DMS153 treated with DMSO at 0.1 percent for 48 hours (cell line): ENCODE results near the gene ELN.

Source experiments
- DNase-seq: peaks from one replicate; lab custom pipeline; 2025; ENCODE audit not compliant: unreplicated experiment; lab: John Stamatoyannopoulos, UW

Gene ELN

DNA sequence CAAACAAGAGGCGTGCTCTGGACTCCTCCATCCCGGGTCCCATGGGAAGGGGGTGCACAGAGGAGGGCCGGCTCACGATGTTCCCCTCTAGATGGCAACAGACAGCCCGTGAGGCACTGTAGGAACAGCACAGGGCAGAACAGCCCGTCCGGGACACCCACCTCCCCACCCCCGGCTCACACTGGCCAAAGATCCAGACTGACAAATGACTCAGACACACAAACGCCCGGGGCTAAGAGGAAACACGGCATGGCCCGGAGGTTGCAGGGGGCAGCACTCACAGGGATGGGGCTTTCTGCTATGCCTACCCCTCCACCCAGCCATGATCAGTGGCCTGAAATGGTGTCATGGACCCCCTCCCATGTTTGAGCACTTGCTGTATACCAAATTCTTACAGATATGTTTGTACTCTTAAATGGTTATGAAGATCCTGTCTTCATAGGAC is 4.9 kb upstream of the ELN start:
- DNase-seq, result no peak

DNA sequence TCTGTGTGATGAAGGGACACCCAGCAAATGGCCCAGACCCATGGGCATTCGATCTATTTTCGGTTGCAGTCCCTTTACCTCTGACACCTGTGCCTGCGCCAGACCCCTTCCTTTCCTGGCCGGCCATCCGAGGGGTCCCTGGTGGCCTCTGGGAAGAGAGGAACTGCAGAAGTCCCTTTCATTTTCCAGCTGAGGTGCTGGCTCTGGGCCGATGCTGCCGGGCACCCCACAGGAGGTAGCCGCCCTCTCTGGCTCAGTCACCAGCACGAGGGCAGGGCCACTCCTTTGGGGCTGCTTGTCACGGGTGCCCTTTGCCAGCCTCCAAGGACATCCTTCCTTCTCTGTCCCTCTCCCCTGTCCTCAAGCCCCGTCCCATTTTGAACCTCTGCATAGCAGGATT is 4.2 kb upstream of the ELN start:
- no peak for DNase-seq

DNA sequence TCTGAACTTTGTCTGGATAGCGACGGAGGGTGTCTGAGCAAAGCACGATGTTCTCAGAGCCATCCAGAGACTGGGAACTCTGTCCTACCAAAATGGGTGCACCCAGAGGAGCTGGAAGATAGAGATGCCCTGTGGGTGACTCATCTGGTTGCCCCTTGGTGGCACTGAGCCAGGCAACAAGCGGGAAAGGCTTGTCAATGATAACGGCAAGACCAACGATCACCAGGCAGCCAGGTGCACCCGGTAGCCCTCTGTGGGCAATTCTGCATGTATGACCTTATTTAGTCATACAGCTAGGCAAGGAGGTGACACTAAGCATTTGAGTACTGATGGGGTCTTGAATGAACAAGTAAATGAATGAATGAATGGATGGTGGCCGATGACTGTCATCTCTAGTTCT is 2.8 kb upstream of the ELN start:
- no peak for DNase-seq

DNA sequence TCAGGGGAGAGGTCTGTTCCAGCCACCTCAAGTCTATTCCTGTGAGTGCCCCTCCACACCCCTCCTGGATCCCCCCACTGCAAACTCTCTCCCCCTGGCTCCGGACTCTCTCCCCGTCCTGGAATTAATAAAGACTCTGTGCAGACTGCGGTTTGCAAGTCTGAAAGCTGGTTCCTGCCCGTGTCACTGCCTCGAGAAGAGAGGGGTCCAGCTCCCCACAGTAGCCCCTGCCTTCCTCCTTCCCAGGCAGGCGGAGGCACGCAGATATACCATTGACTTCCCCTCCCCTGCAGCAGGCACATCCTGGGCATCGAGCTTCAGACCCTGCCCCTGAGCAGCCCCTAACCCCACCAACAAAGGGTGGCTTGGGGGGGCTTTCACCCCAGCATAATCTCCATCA is 2.2 kb upstream of the ELN start:
- no peak for DNase-seq

DNA sequence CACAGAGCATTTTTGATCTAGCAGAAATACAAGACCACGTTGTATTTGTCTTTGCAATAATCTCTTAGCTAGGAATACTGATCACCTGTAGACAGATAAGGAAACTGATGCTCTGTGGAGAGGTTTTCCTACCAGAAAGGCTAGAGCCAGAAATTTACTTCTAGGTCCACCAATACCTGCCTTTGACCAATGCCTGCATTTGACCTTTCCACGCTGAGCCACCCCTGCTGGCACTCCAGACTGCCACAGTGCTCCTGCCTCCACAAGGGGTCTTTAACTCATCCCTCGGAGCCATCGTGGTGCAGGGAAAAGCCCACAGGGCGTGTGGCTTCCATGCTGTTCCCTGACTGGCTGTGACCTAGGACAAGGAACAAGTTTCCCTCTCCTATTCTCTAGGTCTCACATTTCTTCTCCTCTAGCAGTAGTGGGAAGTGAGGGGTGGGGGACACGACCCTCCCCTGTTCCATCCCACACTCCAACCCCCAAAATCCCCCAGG is 1.5 kb upstream of the ELN start:
- DNase-seq, result no peak

DNA sequence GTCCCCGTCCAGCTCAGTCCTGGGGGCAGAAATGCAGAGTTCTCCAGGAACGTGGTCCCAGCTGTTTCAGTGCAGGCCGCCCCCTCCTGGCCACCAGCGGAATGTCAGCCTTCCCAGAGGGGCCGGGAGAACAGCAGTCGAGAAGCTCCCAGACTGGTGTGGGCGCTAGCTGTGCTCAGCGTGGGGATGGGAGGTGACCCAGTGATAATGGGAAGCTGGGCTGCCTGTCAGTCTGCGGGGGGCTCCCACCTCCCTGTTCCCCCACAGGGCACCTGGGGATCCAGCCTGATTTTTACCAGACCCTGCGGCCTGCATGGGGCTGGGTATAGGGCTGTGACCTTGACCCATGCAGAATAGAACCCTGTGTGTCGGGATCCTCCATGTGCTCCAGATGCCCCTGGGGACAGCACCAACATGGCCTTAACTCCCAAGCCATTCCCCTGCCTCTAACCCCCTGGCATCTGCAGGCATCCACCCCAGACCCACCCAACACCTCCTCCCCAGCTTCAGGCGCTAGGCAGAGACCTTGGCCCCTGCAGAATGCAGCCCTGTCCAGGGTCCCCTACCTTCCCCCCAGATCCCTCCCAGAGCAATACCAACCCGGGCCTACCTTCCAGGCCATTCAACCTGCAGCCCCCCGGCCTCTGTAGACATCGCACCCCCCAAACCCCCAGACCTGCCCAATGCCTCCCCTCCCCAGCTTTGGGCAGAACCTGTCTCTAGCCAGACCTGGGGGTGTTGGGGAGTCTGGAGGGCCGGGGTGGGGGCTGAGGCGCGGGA is 880 bp upstream of the ELN start:
- no peak for DNase-seq

DNA sequence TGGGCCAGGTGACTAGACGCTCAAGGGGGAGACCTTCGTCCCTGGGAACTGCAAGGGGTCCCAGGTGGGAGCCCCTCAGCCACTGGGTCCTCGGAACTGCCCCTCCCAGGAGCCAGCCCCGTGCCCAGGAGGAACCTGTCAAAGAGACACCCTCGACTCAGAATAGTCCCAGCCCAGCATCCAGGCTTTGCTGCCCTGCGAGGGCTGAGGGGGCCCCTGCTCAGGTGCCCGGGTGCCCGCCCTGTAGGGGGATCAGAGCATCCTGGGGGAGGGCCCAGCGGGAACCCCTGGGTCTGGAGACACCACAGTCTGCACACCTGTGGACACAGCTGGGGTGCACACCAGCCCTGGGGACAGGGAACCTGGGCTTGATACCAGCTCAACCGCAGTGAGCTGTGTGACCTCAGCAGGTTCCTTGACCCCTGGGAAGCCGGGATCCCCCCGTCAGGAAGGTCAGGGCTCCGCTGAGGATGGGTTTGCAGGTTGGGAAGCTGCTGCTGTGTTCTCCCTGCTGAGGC is 407 bp downstream of the ELN start:
- no peak for DNase-seq

DNA sequence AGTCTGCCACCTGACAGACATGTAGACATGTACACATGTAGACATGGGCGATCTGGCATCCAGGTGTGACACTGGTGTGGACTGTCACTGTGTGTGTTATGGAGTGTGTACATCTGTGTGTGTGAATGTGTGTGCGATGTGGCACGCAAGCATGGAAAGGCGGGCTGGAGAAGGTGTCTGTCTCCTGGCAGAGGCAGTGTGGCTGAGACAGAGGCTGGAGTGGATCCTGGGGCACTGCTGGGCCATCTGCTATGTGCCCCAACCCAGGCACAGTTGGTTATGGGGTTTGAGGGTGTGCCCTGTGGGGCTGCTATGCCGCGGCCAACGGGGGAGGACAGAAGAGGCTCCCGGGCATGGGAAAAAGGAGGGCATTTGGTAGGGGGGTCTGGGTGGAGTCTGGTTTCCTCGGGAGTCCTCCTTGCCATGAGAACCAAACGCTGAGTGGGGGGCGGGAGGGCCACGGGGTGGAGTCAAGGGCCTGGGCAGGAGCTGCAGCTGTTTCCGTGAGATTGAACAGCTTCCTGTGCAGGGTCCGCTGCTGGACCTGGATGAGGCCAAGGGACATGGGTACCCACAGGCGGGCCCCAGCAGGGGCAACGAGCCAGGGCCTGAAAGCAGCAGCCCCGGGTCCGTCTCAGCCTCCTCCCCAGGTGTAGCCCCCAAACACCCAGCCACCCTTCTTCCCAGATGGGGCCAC is 1.3 kb downstream of the ELN start:
- no peak for DNase-seq

DNA sequence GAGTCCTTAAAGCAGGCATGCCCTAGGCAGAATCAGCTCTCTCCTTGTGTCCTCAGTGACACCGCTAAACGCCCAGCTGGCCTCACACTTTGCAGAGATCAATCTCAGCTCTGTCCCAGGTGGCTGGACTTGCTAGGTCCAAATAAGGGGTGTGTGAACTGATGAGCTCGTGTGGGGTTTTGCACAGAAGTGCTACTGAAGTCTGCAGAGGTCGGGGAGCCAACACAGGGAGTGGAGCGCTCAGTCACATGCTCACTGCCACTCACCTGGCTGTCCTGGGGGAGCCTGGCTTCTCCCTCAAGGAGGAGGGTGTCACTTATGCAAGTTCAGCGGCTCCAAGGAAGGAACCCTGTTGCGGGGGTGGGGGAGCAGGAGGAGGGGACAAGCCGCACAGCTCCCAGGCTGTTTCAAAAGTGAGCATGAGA is 2.0 kb downstream of the ELN start:
- no peak for DNase-seq

DNA sequence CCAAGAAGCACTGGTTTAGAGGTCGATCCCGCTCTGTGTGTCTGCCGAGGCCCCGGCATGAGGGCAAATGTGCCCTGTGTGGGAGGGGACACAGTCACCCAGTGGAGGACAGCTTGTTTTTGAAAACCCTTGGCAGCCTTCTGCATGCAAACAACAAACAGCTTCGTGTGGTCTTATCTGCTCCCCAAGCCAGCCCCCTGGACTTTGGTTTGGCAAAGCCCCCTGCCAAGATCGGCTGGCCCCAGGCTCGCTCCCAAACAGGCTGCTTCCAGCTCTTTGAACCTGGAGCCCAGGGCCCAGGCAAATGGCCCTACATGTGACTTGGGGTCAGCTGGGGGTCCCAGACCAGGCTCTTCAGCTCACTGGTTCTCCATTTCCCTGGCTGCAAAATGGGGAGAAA is 2.9 kb downstream of the ELN start:
- no peak for DNase-seq

DNA sequence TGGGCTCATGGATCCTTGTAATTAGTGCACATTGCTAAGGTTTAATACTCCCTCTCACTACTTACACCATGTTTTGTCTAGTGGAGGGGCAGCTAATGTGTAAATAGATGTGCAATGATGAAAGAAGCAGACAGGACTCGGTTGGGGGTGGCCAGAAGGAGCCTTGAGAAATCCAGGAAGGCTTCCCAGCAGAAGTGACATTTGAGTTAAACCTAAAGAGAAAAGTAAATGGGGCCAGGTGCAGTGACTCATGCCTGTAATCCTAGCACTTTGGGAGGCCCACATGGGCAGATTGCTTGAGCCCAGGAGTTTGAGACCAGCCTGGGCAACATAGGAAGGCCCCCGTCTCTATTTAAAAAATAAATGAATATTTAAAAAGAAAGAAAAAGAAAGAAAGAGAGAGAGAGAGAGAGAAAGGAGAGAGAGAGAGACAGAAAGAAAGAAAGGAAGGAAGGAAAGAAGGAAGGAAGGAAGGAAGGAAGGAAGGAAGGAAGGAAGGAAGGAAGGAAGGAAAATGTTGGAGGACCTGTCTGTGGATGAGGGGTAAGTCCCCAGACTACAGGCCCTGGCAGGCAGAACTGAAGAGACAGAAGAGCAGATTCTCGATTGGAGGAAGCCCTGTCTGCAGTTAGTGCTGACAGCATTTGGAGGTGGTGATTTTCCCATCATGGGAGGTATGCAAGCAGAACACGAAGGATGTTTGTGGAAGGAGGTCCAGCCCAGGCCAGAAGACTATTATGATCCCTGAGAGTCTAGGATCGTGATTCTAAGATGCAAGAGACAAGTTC is 3.6 kb downstream of the ELN start:
- no peak for DNase-seq

DNA sequence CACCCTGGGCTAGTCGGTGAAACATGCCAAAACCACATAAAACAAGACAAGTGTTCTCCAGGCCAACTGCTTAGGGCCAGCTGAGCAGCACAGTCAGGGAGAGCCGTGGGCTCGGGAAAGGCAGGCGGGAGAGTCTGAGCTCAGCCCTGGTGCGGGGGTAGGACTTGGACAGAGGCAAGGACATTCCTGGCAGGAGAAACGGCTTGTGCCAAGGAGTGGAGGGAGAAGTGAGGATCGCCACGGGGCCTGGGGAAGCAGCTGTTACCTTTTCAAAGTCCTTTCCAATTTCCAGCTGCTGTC is 4.2 kb downstream of the ELN start:
- DNase-seq, result no peak

DNA sequence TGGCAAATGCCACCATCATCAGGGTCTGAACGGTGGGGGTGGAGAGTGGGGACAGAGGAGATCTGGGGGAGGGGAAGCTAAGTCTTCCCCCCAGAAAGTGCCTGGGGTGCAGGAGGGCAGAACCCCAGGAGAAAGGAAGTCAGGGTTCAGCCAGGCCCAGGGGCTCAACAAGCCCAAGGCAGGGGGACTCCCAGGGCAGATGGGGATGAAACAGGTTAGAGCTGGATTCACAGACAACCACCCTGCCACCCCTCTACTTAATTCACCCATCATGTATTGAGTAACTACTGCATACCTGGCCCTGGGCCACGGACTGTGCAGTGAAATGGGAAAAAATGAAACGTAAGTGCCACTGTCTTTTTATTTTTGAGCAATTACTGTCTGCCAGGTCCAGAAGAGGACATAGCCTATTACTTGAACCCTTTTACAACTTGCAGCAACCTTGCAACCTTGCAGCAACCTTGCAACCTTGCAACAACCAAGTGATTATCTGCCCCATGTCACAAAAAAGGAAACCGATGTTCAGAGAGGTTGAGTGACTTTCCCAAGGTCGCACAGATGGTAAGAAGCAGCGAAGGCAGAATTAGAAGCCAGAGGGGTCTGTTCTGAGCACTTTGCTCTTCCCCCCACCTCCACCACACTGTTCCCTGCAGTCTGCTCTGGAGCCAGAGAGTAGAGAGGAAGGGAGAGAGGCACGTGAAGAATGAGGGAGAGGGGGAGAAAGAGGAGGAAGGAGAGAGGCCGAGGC is 4.8 kb downstream of the ELN start:
- no peak for DNase-seq

DNA sequence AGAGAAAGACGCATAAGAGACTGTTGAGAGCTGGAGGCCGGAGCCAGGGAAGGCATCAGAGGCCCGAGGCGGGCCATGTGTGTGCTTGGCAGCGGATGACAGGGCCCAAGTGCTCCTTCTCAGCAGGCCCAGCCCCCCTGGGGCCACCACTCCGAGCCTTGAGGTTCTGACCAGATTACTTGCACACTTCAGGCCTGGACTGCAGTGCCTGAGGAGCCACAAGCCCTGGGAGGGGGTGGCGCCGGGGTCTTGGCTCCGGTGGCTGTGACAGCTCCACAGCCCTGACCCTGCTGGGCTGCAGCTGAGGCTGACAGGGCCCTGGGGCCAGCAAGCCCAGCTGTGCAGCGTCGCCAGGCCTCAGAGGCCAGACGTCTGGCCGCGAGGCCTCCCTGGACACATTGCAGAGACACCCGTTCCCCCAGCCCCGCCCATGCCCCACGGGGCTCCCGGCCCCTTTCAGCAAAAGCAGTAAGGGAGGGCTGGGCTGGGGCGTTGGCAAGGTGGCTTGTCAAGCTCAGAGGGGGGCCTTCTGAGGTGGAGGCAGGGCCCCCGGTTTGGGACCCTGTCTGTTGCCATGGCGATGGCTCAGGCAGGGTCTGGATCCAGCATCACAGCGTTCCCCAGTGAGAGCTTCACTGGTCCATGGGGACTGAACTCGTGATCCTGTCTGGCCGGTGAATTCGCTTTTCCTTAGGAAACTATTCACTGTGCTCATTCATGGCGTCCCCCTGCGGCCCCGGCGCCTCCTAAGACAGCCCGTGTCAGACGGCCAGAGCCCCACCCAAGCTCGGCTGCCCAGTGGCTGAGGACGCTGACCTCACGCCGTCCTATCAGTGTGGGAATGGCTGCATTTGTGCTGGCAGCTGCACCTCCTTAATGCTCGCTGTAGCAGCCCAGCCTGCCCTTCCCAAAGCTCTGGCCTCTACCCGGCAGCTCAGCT is 5.7 kb downstream of the ELN start:
- no peak for DNase-seq

DNA sequence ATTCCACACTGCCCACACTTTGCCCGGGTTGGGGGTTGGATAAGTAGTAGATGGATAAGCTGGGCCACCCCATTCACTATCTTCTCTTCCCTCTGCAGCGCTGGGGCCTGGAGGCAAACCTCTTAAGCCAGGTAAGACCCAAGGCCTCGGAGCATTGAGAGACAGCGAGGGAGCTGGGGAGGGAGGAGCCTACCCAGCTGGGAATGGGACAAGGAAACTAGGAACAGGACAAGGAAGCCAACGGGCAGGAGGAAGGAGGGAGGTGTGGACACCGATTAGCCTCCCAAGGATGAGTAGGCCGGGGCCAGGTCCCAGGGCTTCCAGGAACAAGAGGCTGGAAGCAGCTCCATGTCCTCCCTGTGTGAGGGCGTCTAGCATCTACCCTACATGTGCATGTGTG is 9.6 kb downstream of the ELN start:
- no peak for DNase-seq

DNA sequence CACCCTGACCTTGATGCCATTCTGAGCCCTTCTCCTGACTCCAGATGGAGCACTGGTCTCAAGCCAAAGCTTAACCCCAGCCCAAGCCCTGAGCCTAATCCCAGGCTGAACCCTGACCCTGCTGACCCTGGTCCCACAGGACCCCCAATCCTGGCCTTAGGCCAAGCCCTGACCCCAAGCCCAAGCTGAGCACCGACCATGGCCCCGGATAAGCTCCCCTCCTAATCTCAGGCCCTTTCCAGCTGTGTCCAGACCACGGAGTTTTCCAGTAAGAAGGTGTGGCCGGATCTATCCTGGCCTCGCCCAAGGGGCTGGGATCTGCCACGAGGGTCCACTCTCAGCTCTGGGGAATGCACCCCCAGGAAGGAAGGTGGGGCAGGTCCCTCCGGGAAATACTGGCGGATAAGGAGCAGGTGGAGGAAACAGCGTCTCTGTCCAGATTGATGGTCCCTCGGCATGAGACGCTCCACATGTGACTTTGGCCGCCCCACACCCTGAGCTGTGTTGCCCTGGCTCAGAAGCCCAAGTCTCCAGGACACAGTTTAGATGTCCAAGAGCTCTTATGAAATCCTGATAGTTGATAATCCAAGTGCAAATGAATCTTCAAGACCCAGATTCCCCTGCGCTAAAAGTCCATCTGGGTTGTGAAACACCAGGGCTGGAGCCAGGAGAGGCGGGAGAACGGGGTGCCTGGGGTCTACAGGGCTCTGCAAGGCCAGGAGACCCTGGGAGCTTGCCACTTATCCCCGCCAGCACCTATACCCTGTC is 10.4 kb downstream of the ELN start:
- no peak for DNase-seq

DNA sequence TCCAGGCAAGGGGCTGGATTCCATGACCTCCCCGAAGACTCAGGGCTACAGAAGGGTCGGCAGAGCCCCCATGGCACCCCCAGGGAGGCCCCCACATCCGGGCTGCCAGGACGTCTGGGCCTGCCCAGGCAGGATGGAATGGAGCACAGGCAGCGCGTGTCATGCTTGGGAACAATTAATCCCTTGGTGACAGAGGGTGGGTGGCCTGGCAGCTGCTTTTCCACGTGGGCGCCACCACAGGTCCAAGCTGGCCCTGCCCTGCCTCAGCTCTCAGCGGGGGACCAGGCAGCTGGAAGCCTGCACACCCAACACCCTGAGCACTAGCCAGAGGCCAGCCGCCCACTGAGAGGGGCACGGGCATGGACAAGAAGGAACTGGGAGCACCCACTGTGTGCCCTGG is 11.4 kb downstream of the ELN start:
- no peak for DNase-seq

DNA sequence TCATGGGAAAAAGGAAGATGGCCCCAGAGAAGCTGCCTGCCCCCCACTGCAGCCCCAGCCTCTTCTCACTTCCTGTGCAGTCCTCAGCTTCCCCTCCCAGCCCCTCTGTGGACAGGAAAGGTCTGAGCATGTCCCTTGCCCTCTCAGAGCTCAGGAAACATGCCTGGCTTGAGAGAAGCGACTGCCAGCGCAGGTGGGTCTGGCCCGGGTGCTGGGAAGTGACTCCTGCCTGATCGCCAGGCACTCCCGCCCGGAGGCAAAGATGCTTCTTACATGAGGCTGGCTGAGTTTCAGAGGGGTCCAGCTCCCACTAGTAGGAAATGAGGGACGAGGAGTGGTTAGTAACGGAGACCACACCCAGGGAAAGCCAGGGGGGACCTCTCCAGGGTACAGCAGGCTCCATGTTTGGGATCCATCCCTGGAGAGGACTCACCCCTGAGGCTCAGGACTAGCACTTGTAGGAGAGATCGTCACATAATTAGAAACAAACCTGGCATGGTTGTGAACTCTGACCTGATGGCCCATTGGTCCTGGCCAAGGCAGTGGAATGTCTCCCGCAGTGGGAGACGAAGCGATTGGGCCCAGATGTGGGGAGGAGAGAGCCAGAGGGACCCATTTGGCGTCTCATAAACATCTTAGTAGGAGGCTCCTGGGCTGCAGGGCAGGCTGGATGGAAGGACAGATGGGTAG is 12.3 kb downstream of the ELN start:
- no peak for DNase-seq
